Measurements from ENCODE around the gene GLCE.
"Not testable (repeated sequence)": the region's sequence is repeated elsewhere in the genome, so short reads cannot be mapped to it uniquely, and the experiment has no call there.

GLCE gene

GRCh38 chr15:69135499-69135898, 24.9 kb upstream of the GLCE start:
- no peak for DNase-seq (ENCODE audit: low spot score)

GRCh38 chr15:69138963-69139362, 21.5 kb upstream of the GLCE start:
- no peak for DNase-seq (ENCODE audit: low spot score)

- no peak for DNase-seq (ENCODE audit: low spot score)
These were observed 20.1 kb upstream of the GLCE start for GRCh38 chr15:69140306-69140705.

GRCh38 chr15:69141286-69141701, 19.1 kb upstream of the GLCE start:
- DNase-seq (ENCODE audit: low spot score): no peak

- DNase-seq (ENCODE audit: low spot score): no peak
These were observed 18.6 kb upstream of the GLCE start for GRCh38 chr15:69141833-69142232.

GRCh38 chr15:69143756-69144436, 16.5 kb upstream of the GLCE start:
- no peak for DNase-seq (ENCODE audit: low spot score)

- no peak for DNase-seq (ENCODE audit: low spot score)
These were observed 15.9 kb upstream of the GLCE start for GRCh38 chr15:69144530-69144929.

- no peak for DNase-seq (ENCODE audit: low spot score)
These were observed 15.2 kb upstream of the GLCE start for GRCh38 chr15:69145149-69145693.

- DNase-seq (ENCODE audit: low spot score): peak; percentile 77
These were observed 14.5 kb upstream of the GLCE start for GRCh38 chr15:69145694-69146492.

- no peak for DNase-seq (ENCODE audit: low spot score)
These were observed 13.6 kb upstream of the GLCE start for GRCh38 chr15:69146724-69147435.

GRCh38 chr15:69148465-69148864, 12.0 kb upstream of the GLCE start:
- DNase-seq (ENCODE audit: low spot score): no peak

- DNase-seq (ENCODE audit: low spot score): no peak
These were observed 11.3 kb upstream of the GLCE start for GRCh38 chr15:69149163-69149562.

GRCh38 chr15:69149803-69150202, 10.6 kb upstream of the GLCE start:
- no peak for DNase-seq (ENCODE audit: low spot score)

- no peak for DNase-seq (ENCODE audit: low spot score)
These were observed 10.1 kb upstream of the GLCE start for GRCh38 chr15:69150336-69150735.

- no peak for DNase-seq (ENCODE audit: low spot score)
These were observed 9.6 kb upstream of the GLCE start for GRCh38 chr15:69150841-69151240.

GRCh38 chr15:69153046-69153445, 7.4 kb upstream of the GLCE start:
- no peak for DNase-seq (ENCODE audit: low spot score)

GRCh38 chr15:69153587-69153986, 6.8 kb upstream of the GLCE start:
- DNase-seq (ENCODE audit: low spot score): not testable (repeated sequence)

- no peak for DNase-seq (ENCODE audit: low spot score)
These were observed 6.4 kb upstream of the GLCE start for GRCh38 chr15:69154078-69154477.

GRCh38 chr15:69154684-69155083, 5.8 kb upstream of the GLCE start:
- no peak for DNase-seq (ENCODE audit: low spot score)

GRCh38 chr15:69156736-69157381, 3.6 kb upstream of the GLCE start:
- DNase-seq (ENCODE audit: low spot score): no peak

- DNase-seq (ENCODE audit: low spot score): no peak
These were observed 2.1 kb upstream of the GLCE start for GRCh38 chr15:69158201-69158842.

All from SK-N-DZ (cell line).